Measurements from ENCODE around the gene VCL.

DNA sequence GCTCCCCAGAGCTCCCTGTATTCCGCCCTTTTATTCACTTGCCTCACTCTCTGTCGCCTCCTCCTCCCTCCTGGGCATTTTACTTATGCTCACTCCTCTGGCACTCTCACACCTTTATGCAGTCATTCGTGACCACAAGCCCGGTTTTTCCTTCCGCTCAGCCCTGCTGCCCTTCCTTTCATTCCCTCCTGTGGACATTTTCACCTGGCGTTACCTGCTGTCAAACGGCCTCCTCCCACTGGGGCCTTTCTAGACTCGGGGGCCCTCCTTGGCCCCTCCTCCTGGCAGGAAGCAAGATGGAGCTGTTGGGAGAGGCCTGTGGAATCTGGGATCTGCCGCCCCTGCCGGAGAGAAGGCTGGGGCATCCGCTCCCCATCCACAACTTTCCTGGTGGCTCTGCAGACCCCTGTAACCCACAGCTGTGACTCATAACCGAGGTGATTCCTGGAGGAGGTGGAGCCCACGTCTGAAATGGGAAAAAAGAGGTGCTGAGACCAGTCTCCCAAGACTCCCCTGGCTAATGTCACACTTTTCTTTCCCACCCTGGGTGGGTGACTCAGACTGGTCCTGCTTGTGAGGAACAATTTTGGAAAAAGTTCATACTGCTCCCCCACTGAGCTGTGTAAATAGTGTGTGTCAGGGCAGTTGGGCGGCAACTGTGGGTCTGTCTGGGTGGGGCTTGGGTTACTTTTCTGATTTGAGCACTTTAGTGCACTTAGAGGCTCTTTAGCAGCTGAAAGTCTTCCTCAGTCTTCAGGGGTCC lies 1.2 kb downstream of the VCL start:
- TF ChIP-seq POLR2A (IDR thresholded peaks at IDR 0.05; ENCODE audit: low read length) (no peak), GATA1 (IDR thresholded peaks at IDR 0.05; ENCODE audit: low read depth, low read length) (no peak)
